HEK293 (cell line): ENCODE measurements around the gene THBS2.
A peak's percentile ranks its signal among the peaks of the same experiment; 100 is the strongest.

ENCODE experiments used
- CTCF ChIA-PET: fragments of 350-600 bp; formaldehyde crosslinking; extraction: SDS; loops from one replicate; lab custom pipeline; 2021; ENCODE audit warnings: antibody characterized with exemption; lab: Yijun Ruan, JAX
- POLR2A ChIA-PET: fragments of 300-600 bp; formaldehyde crosslinking; extraction: SDS; loops from one replicate; lab custom pipeline; 2020; ENCODE audit warnings: antibody characterized with exemption, inconsistent platforms; lab: Yijun Ruan, JAX
- H3K27ac ChIP-seq: fragments of 200-500 bp; sonication (Bioruptor generic); 2 replicates; pipeline ENCODE4 v1.5.1; 2014; ENCODE audit warnings: low read depth, low read length, control low read depth, inconsistent platforms; ENCODE audit errors: extremely low read depth
- H3K36me3 ChIP-seq, 2 experiments: fragments of 200-500 bp in 1 of 2; sonication (Bioruptor generic) in 1 of 2; 1 replicate in 1 of 2; 2 replicates in 1 of 2; pipeline ENCODE4 v1.5.1; 2014 to 2017; ENCODE audit warnings: inconsistent platforms in 2 of 2, low read length in 2 of 2; ENCODE audit not compliant: control insufficient read depth in 2 of 2, insufficient read depth in 1 of 2
- H3K4me1 ChIP-seq: fragments of 200-500 bp; sonication (Bioruptor generic); 2 replicates; pipeline ENCODE4 v1.5.1; 2014; ENCODE audit warnings: mild to moderate bottlenecking, low read length, inconsistent platforms; ENCODE audit not compliant: control insufficient read depth, insufficient read depth
- H3K4me3 ChIP-seq: 2 replicates; pipeline ENCODE4 v1.5.1; 2011; ENCODE audit warnings: low read depth, mild to moderate bottlenecking, control low read depth, low read length, moderate library complexity
- H3K9me3 ChIP-seq: fragments of 200-500 bp; sonication (Bioruptor generic); 2 replicates; pipeline ENCODE4 v1.5.1; 2014; ENCODE audit warnings: low read depth, low read length, inconsistent platforms; ENCODE audit not compliant: control insufficient read depth, insufficient read depth
- GLI2 ChIP-seq: fragments of 450-650 bp; formaldehyde crosslinking; IDR thresholded peaks from 2 replicates; pipeline ENCODE4; 2017; ENCODE audit warnings: missing biosample characterization, missing genetic modification characterization, low read depth, borderline replicate concordance
- GLIS1 ChIP-seq: fragments of 450-650 bp; formaldehyde crosslinking; IDR thresholded peaks from 2 replicates; pipeline ENCODE4 v1.5.1; 2016; ENCODE audit warnings: missing biosample characterization, missing genetic modification characterization
- HIC1 ChIP-seq: fragments of 450-650 bp; formaldehyde crosslinking; IDR thresholded peaks from 2 replicates; pipeline ENCODE4 v1.5.1; 2016; ENCODE audit warnings: missing biosample characterization, missing genetic modification characterization
- MZF1 ChIP-seq: fragments of 450-650 bp; formaldehyde crosslinking; IDR thresholded peaks from 2 replicates; pipeline ENCODE4 v1.5.1; 2017; ENCODE audit warnings: missing biosample characterization, missing genetic modification characterization, borderline replicate concordance
- PRDM1 ChIP-seq: fragments of 450-650 bp; formaldehyde crosslinking; IDR thresholded peaks from 2 replicates; pipeline ENCODE4; 2016; ENCODE audit warnings: missing biosample characterization, missing genetic modification characterization
- ZBTB26 ChIP-seq: fragments of 450-650 bp; formaldehyde crosslinking; optimal IDR thresholded peaks from 2 replicates; pipeline ENCODE3; 2016; ENCODE audit warnings: missing biosample characterization, mild to moderate bottlenecking, missing genetic modification characterization
- ZBTB44 ChIP-seq: fragments of 450-650 bp; IDR thresholded peaks from 2 replicates; pipeline ENCODE4 v1.5.1; 2018; ENCODE audit warnings: missing biosample characterization, mild to moderate bottlenecking, missing genetic modification characterization
- ZBTB8A ChIP-seq: fragments of 450-650 bp; formaldehyde crosslinking; IDR thresholded peaks from 2 replicates; pipeline ENCODE4 v1.5.1; 2016; ENCODE audit warnings: missing biosample characterization, missing genetic modification characterization
- ZNF140 ChIP-seq: fragments of 450-650 bp; formaldehyde crosslinking; IDR thresholded peaks from 2 replicates; pipeline ENCODE4 v1.5.1; 2016; ENCODE audit warnings: missing biosample characterization, missing genetic modification characterization
- ZNF335 ChIP-seq: fragments of 450-650 bp; formaldehyde crosslinking; conservative IDR thresholded peaks from 2 replicates; pipeline ENCODE4 v1.5.1; 2016; ENCODE audit warnings: missing biosample characterization, missing genetic modification characterization
- ZNF514 ChIP-seq: fragments of 450-650 bp; formaldehyde crosslinking; IDR thresholded peaks from 2 replicates; pipeline ENCODE4 v1.5.1; 2016; ENCODE audit warnings: missing biosample characterization, missing genetic modification characterization
- ZNF518A ChIP-seq: fragments of 450-650 bp; formaldehyde crosslinking; conservative IDR thresholded peaks from 2 replicates; pipeline ENCODE4 v1.5.1; 2016; ENCODE audit warnings: low read depth, missing biosample characterization, missing genetic modification characterization
- ZNF558 ChIP-seq: fragments of 450-650 bp; formaldehyde crosslinking; IDR thresholded peaks from 2 replicates; pipeline ENCODE4 v1.5.1; 2016; ENCODE audit warnings: missing biosample characterization, missing genetic modification characterization
- ZNF585B ChIP-seq: fragments of 450-650 bp; formaldehyde crosslinking; IDR thresholded peaks from 2 replicates; pipeline ENCODE4 v1.5.1; 2016; ENCODE audit warnings: missing biosample characterization, missing genetic modification characterization
- ZNF621 ChIP-seq: fragments of 450-650 bp; formaldehyde crosslinking; IDR thresholded peaks from 2 replicates; pipeline ENCODE4 v1.5.1; 2017; ENCODE audit warnings: missing biosample characterization, missing genetic modification characterization
- ZNF623 ChIP-seq: fragments of 450-650 bp; formaldehyde crosslinking; IDR thresholded peaks from 2 replicates; pipeline ENCODE4 v1.5.1; 2016; ENCODE audit warnings: missing biosample characterization, missing genetic modification characterization
- ZNF660 ChIP-seq: fragments of 450-650 bp; IDR thresholded peaks from 2 replicates; pipeline ENCODE4 v1.5.1; 2018; ENCODE audit warnings: missing biosample characterization, mild to moderate bottlenecking, missing genetic modification characterization

The THBS2 gene

GRCh38 chr6:169212897-169213813 is 40.5 kb downstream of the THBS2 start:
- CTCF ChIA-PET, result no interaction called here
- no peaks in the 10 kb centered on the region for H3K36me3 ChIP-seq
- peak overlapping the region; percentile 23 for H3K4me3 ChIP-seq
- H3K4me1 ChIP-seq, result no peaks in the 10 kb centered on the region
- no peak for TF ChIP-seq ZNF623
- TF ChIP-seq ZNF660 (tag by site-specific recombination), result no peak
- TF ChIP-seq GLIS1 (tag by site-specific recombination), result no peak
- TF ChIP-seq ZNF335, result 0 out of 2 replicates have a peak, but pooled peaks have one; percentile 21
- TF ChIP-seq ZNF585B (tag by site-specific recombination), result no peak
- TF ChIP-seq ZNF518A, result 0 out of 2 replicates have a peak, but pooled peaks have one; percentile 41
- TF ChIP-seq ZNF514 (tag by site-specific recombination), result no peak
- no peak for TF ChIP-seq ZNF140 (tag by site-specific recombination)
- TF ChIP-seq ZBTB8A, result peak; percentile 82
- TF ChIP-seq MZF1 (tag by site-specific recombination), result no peak
- TF ChIP-seq ZBTB26, result peak; percentile 32
- no peak for TF ChIP-seq HIC1 (tag by site-specific recombination)
- no peak for TF ChIP-seq PRDM1 (tag by site-specific recombination)
- no peak for TF ChIP-seq ZNF621
- no peak for TF ChIP-seq ZBTB44 (tag by site-specific recombination)
- TF ChIP-seq GLI2, result no peak
- no peak for TF ChIP-seq ZNF558
- TF ChIP-seq, all 188 proteins: peak for 4
- H3K9me3 ChIP-seq, result no peaks in the 10 kb centered on the region
- H3K27ac ChIP-seq, result no peak overlapping the region; the same call in 1 of the 2 replicates
- POLR2A ChIA-PET, result interaction anchor here (0.6 to 0.8 kb wide), 5 partner anchors 96 to 1089 kb away, joined by 3 to 11 read pairs (median 3); no protein-coding TSS in a partner anchor
